ENCODE results near the gene NUTM2F.
"Not testable (repeated sequence)": the region's sequence is repeated elsewhere in the genome, so short reads cannot be mapped to it uniquely, and the experiment has no call there.

NUTM2F gene

DNA sequence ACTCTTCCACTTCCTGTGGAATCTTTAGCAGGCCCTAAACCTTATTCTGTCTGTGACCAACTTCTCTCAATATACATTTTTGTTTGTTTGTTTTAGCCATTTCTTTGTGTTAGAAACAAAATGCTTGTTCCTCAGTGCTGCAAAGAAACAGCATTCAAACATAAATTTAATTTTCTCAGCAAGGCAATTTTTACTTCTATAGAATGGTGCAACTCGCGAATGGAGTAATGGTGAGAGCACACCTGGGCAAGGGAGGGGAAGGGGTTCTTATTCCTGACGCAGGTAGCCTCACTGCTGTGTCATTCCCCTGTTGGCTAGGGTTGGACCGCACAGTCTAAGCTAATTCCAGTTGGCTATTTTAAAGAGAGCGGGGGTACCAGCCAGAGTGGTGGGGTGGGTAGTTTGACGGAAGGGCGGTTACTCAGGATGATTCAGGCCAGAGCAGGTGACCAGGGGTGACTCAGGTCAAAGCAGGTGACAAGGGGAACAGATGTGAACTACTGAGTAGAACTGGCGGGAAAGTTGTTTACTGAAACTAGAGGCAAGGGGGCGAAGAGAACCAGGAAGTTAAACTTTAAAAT lies 47.9 kb downstream of the NUTM2F start:
- Histone ChIP-seq H3K4me3 (ENCODE audit: extremely low read depth, insufficient read depth, low read length, poor library complexity, severe bottlenecking) (no peak overlapping the region), H3K4me1 (ENCODE audit: control insufficient read depth, insufficient read depth, low read length, poor library complexity, severe bottlenecking) (no peaks in the 10 kb centered on the region)
- 91 to 95% methylated on average over 6 to 7 of the region's 9 CpGs for WGBS, 2 experiments (ENCODE audit: insufficient coverage in 2 of 2)

DNA sequence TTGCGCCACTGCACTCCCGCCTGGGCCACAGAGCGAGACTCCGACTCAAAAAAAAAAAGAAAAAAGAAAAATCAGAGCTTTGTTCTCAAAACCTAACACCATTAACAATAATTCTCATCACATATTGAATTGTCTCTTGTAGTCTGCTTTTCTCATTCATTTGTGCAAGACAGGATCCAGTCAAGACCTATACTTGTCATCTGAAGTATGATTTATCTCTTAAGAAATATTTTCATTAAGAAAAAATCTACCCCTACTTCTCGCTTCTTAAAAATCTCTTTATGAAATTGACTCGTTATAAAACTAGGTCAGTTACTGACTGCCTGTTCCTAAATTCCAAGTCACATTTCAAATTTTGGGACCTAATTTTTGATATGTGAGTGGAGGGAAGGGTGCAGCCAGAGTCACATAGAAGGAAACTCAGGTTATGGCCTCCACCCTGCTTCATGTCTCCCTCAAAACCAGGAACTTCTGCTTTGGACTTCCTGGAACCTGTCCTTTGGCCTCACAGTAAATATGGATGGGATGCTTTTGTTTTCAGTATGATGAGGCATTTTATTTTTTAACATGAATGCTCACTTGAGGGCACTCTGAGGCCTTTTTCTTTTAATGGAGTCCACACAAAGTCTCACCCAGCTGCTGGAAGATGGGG lies 50.4 kb downstream of the NUTM2F start:
- Histone ChIP-seq H3K4me1 (ENCODE audit: control insufficient read depth, insufficient read depth, low read length, poor library complexity, severe bottlenecking) (no peaks in the 10 kb centered on the region), H3K36me3 (ENCODE audit: control insufficient read depth, insufficient read depth, low read length) (peaks cover 34% of the 10 kb centered on the region), H3K27ac (ENCODE audit: low read depth, low read length, severe bottlenecking) (no peak overlapping the region), H3K9me3 (ENCODE audit: control insufficient read depth, low read length) (peaks cover 23% of the 10 kb centered on the region), H3K4me3 (ENCODE audit: extremely low read depth, insufficient read depth, low read length, poor library complexity, severe bottlenecking) (no peak overlapping the region)
- 92 to 95% methylated on average over 2 to 4 of the region's 6 CpGs for WGBS, 2 experiments (ENCODE audit: insufficient coverage in 2 of 2)

More for the DNA sequence above, 47.9 kb downstream of the NUTM2F start:
- H3K27ac ChIP-seq (ENCODE audit: low read depth, low read length, severe bottlenecking) = no peak overlapping the region
- peaks cover 23% of the 10 kb centered on the region for H3K9me3 ChIP-seq (ENCODE audit: control insufficient read depth, low read length)
- H3K36me3 ChIP-seq (ENCODE audit: control insufficient read depth, insufficient read depth, low read length) = peaks cover 34% of the 10 kb centered on the region

DNA sequence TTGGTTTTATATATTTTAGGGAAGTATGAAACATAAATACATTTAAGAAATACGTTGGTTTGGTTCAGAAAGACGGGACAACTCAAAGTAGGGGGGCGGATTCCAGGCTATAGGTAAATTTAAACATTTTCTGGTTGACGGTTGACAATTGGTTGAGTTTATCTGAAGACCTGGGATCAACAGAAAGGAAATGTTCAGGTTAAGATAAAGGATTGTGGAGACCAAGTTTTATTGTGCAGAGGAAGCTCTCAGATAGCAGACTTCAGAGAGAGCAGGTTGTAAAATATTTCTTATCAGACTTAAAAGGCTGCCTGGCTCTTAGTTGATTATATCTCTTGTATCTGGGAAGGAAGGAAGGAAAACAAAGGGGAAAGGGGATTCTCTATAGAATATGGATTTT lies 51.4 kb downstream of the NUTM2F start:
- not testable (repeated sequence) for H3K4me1 ChIP-seq (ENCODE audit: control insufficient read depth, insufficient read depth, low read length, poor library complexity, severe bottlenecking); H3K27ac ChIP-seq (ENCODE audit: low read depth, low read length, severe bottlenecking); H3K4me3 ChIP-seq (ENCODE audit: extremely low read depth, insufficient read depth, low read length, poor library complexity, severe bottlenecking)
- Histone ChIP-seq H3K9me3 (ENCODE audit: control insufficient read depth, low read length) (peaks cover 23% of the 10 kb centered on the region), H3K36me3 (ENCODE audit: control insufficient read depth, insufficient read depth, low read length) (peaks cover 28% of the 10 kb centered on the region)
- 94 to 98% methylated on average over 4 of the region's 4 CpGs for WGBS, 2 experiments (ENCODE audit: insufficient coverage in 2 of 2)

DNA sequence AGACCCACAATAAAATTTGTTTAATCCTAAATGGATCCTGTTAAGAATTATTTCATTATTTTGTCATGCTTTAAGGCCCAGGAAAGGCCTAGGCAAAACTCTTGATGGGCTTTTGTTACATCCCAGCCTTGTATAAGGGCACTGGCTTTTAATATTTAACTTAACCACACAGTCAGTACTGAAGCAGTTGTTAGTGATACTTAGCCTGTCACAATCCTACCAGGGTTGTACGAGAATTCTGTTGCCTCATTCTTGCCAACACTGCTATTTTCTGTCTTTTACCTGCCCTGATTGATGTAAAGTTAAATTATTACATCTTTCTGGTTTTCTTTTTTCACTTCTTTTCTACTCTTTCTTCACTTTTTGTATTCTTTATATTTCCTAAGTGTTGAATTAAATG lies 58.4 kb downstream of the NUTM2F start:
- Histone ChIP-seq H3K4me3 (ENCODE audit: extremely low read depth, insufficient read depth, low read length, poor library complexity, severe bottlenecking) (no peak overlapping the region), H3K4me1 (ENCODE audit: control insufficient read depth, insufficient read depth, low read length, poor library complexity, severe bottlenecking) (no peaks in the 10 kb centered on the region), H3K36me3 (ENCODE audit: control insufficient read depth, insufficient read depth, low read length) (peaks cover 3% of the 10 kb centered on the region), H3K27ac (ENCODE audit: low read depth, low read length, severe bottlenecking) (no peak overlapping the region), H3K9me3 (ENCODE audit: control insufficient read depth, low read length) (peaks cover 24% of the 10 kb centered on the region)
- 100% methylated on average over 1 of the region's 1 CpG; no CpG with 5 or more reads in 1 of the 2 experiments for WGBS, 2 experiments (ENCODE audit: insufficient coverage in 2 of 2)

- Histone ChIP-seq H3K4me3 (ENCODE audit: extremely low read depth, insufficient read depth, low read length, poor library complexity, severe bottlenecking) (no peak overlapping the region), H3K27ac (ENCODE audit: low read depth, low read length, severe bottlenecking) (no peak overlapping the region), H3K36me3 (ENCODE audit: control insufficient read depth, insufficient read depth, low read length) (peaks cover 4% of the 10 kb centered on the region), H3K4me1 (ENCODE audit: control insufficient read depth, insufficient read depth, low read length, poor library complexity, severe bottlenecking) (no peaks in the 10 kb centered on the region), H3K9me3 (ENCODE audit: control insufficient read depth, low read length) (peaks cover 24% of the 10 kb centered on the region)
- 85 to 98% methylated on average over 5 to 6 of the region's 8 CpGs for WGBS, 2 experiments (ENCODE audit: insufficient coverage in 2 of 2)
Observed at GRCh38 chr9:94269264-94269663, 59.2 kb downstream of the NUTM2F start.
